GM12875 (cell line): ENCODE results near the gene ATP10B.
"Not testable (repeated sequence)": the region's sequence is repeated elsewhere in the genome, so short reads cannot be mapped to it uniquely, and the experiment has no call there.

ENCODE experiments used
- H3K4me3 ChIP-seq: one replicate; pipeline ENCODE4 v1.5.1; 2011; ENCODE audit warnings: low read depth, low read length, control low read depth
- CTCF ChIP-seq: IDR thresholded peaks from 2 replicates; pipeline ENCODE4 v1.5.1; 2011; ENCODE audit warnings: low read depth, mild to moderate bottlenecking, control low read depth, inconsistent platforms, low read length, moderate library complexity, borderline replicate concordance; ENCODE audit not compliant: insufficient read depth

ATP10B gene

DNA sequence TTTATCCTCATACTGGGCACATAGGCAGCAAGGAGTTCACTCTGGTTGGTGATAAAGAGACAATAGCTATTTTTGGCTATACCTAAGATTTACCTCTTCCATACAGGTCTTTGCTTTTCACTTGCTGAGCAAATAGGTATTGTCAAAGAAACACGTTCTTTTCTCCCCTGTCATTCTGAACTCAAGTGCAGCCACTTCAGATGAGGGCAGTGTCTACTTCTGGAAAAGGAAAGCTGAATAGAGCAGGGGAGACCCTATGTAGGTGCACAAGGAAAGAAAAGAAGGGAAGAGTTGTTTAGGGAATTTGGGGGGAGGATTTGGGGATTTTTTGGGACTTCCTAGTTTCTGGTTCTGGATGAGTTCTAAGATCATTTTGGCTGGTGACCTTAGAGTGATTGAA lies 109.6 kb downstream of the ATP10B start:
- no peak overlapping the region for H3K4me3 ChIP-seq
- TF ChIP-seq CTCF, result no peak

GRCh38 chr5:160727296-160727997 lies 124.6 kb downstream of the ATP10B start:
- no peak for TF ChIP-seq CTCF

GRCh38 chr5:160726721-160727120 lies 125.3 kb downstream of the ATP10B start:
- H3K4me3 ChIP-seq, result no peak overlapping the region
- no peak for TF ChIP-seq CTCF

More at GRCh38 chr5:160727296-160727997, 124.6 kb downstream of the ATP10B start:
- H3K4me3 ChIP-seq, result no peak overlapping the region

DNA sequence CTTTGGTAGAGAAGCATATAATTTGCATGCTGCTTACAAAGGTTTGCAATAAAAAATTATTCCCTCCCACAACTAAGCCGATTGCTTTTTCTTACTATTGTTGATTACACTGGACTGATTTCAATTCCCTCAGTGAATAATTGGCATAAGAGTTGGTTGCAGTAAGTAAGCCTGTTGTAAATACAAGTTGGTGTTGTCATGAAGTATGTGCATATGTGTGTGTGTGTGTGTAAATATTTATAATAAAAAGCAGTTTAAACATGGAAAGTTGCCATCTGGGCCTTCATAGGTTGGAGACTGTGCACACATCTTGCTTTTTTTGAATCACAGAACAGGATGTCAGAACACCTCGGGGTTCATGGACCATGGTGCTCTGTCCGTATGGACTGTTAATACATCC lies 131.2 kb downstream of the ATP10B start:
- H3K4me3 ChIP-seq, result no peak overlapping the region
- TF ChIP-seq CTCF, result no peak

- H3K4me3 ChIP-seq, result not testable (repeated sequence)
Measured at GRCh38 chr5:160715508-160715907, 136.5 kb downstream of the ATP10B start.

- no peak for TF ChIP-seq CTCF
- no peak overlapping the region for H3K4me3 ChIP-seq
Measured at GRCh38 chr5:160703547-160704189, 148.3 kb downstream of the ATP10B start.

GRCh38 chr5:160702934-160703333 lies 149.1 kb downstream of the ATP10B start:
- no peak for TF ChIP-seq CTCF
- H3K4me3 ChIP-seq, result no peak overlapping the region
